CD14-positive monocyte (primary cell): Measurements from ENCODE around the gene SPTBN4. TPM values are rescaled to one million over a fixed set of nuclear protein-coding genes. Genes with fewer than 3 reads are reported as not detected.

ENCODE experiments used
- DNase-seq, 3 donors: peaks; one replicate each; pipeline ENCODE4 v3.0.0-alpha.2; 2011 to 2022
- H2AFZ ChIP-seq: 2 replicates; pipeline ENCODE4 v1.6.0; 2012; ENCODE audit warnings: mild to moderate bottlenecking, low read depth, low read length, inconsistent platforms; ENCODE audit not compliant: insufficient read depth, poor library complexity, severe bottlenecking
- H3K27ac ChIP-seq, 2 donors: 1 replicate in 1 of 2; 2 replicates in 1 of 2; pipeline ENCODE4 v1.5.1; 2012 to 2013; ENCODE audit warnings: low read length in 2 of 2, control low read depth in 1 of 2, inconsistent platforms in 1 of 2, low read depth in 1 of 2, mild to moderate bottlenecking in 1 of 2
- H3K27me3 ChIP-seq, 2 donors: one replicate each; pipeline versions ENCODE4 v1.6.0 to v1.6.1; 2011 to 2013; ENCODE audit warnings: low read length in 2 of 2; ENCODE audit not compliant: control insufficient read depth in 2 of 2, insufficient read depth in 2 of 2
- H3K36me3 ChIP-seq, 2 donors: replicated peaks in 1 of 2; 1 replicate in 1 of 2; 2 replicates in 1 of 2; pipeline versions ENCODE4 v1.5.1 to v1.6.1; 2012 to 2013; ENCODE audit warnings: low read length in 2 of 2, control low read depth in 1 of 2, inconsistent platforms in 1 of 2, mild to moderate bottlenecking in 1 of 2; ENCODE audit not compliant: insufficient read depth in 2 of 2, control insufficient read depth in 1 of 2
- H3K4me1 ChIP-seq, 2 donors: 1 replicate in 1 of 2; 2 replicates in 1 of 2; pipeline versions ENCODE4 v1.5.1 to v1.6.1; 2012 to 2013; ENCODE audit warnings: low read length in 2 of 2, control low read depth in 1 of 2, inconsistent platforms in 1 of 2, mild to moderate bottlenecking in 1 of 2, moderate library complexity in 1 of 2; ENCODE audit not compliant: insufficient read depth in 2 of 2, control insufficient read depth in 1 of 2
- H3K4me2 ChIP-seq: replicated peaks from 2 replicates; pipeline ENCODE3; 2012; ENCODE audit warnings: low read length, moderate library complexity, mild to moderate bottlenecking; ENCODE audit not compliant: poor library complexity, severe bottlenecking; ENCODE audit errors: extremely low read depth
- H3K4me3 ChIP-seq, 3 experiments: fragments of 200-600 bp in 1 of 3; sonication (generic) in 1 of 3; replicated peaks in 1 of 3; 1 replicate in 2 of 3; 2 replicates in 1 of 3; pipeline ENCODE4 v1.5.1; 2011 to 2013; ENCODE audit warnings: low read length in 3 of 3, mild to moderate bottlenecking in 3 of 3, control low read depth in 2 of 3, low read depth in 2 of 3, inconsistent platforms in 1 of 3, moderate library complexity in 1 of 3
- H3K79me2 ChIP-seq: 2 replicates; pipeline ENCODE4 v1.6.0; 2012; ENCODE audit warnings: mild to moderate bottlenecking, control low read depth, inconsistent platforms, low read length, moderate library complexity; ENCODE audit not compliant: insufficient read depth
- H3K9ac ChIP-seq: 2 replicates; pipeline ENCODE4 v1.6.0; 2017; ENCODE audit warnings: low read length, mild to moderate bottlenecking; ENCODE audit not compliant: insufficient read depth, poor library complexity, severe bottlenecking
- H3K9me3 ChIP-seq, 2 donors: replicated peaks in 1 of 2; 1 replicate in 1 of 2; 2 replicates in 1 of 2; pipeline versions ENCODE4 v1.5.1 to v1.6.1; 2012 to 2013; ENCODE audit warnings: low read length in 2 of 2, control low read depth in 1 of 2; ENCODE audit not compliant: control insufficient read depth in 1 of 2, insufficient read depth in 1 of 2
- H4K20me1 ChIP-seq: 2 replicates; pipeline ENCODE4 v1.6.0; 2012; ENCODE audit warnings: mild to moderate bottlenecking, low read length, control low read depth, moderate library complexity; ENCODE audit not compliant: insufficient read depth
- H3K27ac Mint-ChIP-seq, 7 donors: one replicate each; pipeline ENCODE4 v1.8.0; 2020; ENCODE audit warnings: mild to moderate bottlenecking in 7 of 7, mixed read lengths in 7 of 7, moderate library complexity in 6 of 7, inconsistent platforms in 2 of 7
- H3K27me3 Mint-ChIP-seq, 3 donors: one replicate each; pipeline ENCODE4 v1.8.0; 2021 to 2022; ENCODE audit warnings: low read depth in 3 of 3, mild to moderate bottlenecking in 3 of 3, mixed read lengths in 3 of 3, moderate library complexity in 3 of 3, inconsistent platforms in 1 of 3
- H3K36me3 Mint-ChIP-seq, 2 donors: one replicate each; pipeline ENCODE4 v1.8.0; 2020; ENCODE audit warnings: mixed read lengths in 2 of 2, inconsistent platforms in 1 of 2, mild to moderate bottlenecking in 1 of 2
- H3K4me1 Mint-ChIP-seq: one replicate; pipeline ENCODE4 v1.8.0; 2020; ENCODE audit warnings: mild to moderate bottlenecking, mixed read lengths
- H3K4me3 Mint-ChIP-seq, 2 donors: one replicate each; pipeline ENCODE4 v1.8.0; 2020; ENCODE audit warnings: mild to moderate bottlenecking in 2 of 2, mixed read lengths in 2 of 2, moderate library complexity in 1 of 2
- H3K9me3 Mint-ChIP-seq, 7 donors: one replicate each; pipeline ENCODE4 v1.8.0; 2020 to 2022; ENCODE audit warnings: mixed read lengths in 7 of 7, mild to moderate bottlenecking in 6 of 7, moderate library complexity in 6 of 7, inconsistent platforms in 2 of 7
- WGBS: methylation state at CpG from one replicate; pipeline ENCODE4 v1.1.5; 2013; ENCODE audit warnings: missing lambda C conversion rate; ENCODE audit not compliant: insufficient coverage; 5-methylcytosine and 5-hydroxymethylcytosine counted together
- intact Hi-C, 2 donors: fragments of 100-400 bp; cut with micrococcal nuclease; formaldehyde crosslinking; loops; one replicate each; pipeline versions ENCODE4 v1.15.0 to v1.15.1; 2023
- polyA plus RNA-seq, 3 donors: library from polyadenylated mRNA; depleted of rRNA in 1 of 3; unstranded in 2 of 3; stranded (reverse) in 1 of 3; fragments of 300-500 nt in 2 of 3; fragments of >200 nt in 1 of 3; fragmentation: Illumina TruSeq in 2 of 3; gene quantifications; 1 replicate in 2 of 3; 2 replicates in 1 of 3; pipeline ENCODE4 v1.2.3, GENCODE V29; 2012 to 2021
- TF ChIP-seq, protein P1 (sequence below): fragments of 200-600 bp; IDR thresholded peaks from one replicate; pipeline ENCODE4 v1.8.0; 2022; ENCODE audit warnings: antibody characterized with exemption, mild to moderate bottlenecking

The SPTBN4 gene
- polyA plus RNA-seq, 3 donors, result 0.07 TPM; not detected in 2

- TF ChIP-seq, protein P1, sequence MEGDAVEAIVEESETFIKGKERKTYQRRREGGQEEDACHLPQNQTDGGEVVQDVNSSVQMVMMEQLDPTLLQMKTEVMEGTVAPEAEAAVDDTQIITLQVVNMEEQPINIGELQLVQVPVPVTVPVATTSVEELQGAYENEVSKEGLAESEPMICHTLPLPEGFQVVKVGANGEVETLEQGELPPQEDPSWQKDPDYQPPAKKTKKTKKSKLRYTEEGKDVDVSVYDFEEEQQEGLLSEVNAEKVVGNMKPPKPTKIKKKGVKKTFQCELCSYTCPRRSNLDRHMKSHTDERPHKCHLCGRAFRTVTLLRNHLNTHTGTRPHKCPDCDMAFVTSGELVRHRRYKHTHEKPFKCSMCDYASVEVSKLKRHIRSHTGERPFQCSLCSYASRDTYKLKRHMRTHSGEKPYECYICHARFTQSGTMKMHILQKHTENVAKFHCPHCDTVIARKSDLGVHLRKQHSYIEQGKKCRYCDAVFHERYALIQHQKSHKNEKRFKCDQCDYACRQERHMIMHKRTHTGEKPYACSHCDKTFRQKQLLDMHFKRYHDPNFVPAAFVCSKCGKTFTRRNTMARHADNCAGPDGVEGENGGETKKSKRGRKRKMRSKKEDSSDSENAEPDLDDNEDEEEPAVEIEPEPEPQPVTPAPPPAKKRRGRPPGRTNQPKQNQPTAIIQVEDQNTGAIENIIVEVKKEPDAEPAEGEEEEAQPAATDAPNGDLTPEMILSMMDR, result no peak
- Mint-ChIP-seq H3K4me1 (peaks cover 27% of the 10 kb centered on the region), H3K27ac (peak overlapping the region; percentile 87 to 100 (median 98)), H3K9me3 (peaks cover 0 to 3% (median 2%) of the 10 kb centered on the region in 7 donors), H3K27me3 (peaks cover 0 to 1% (median 0%) of the 10 kb centered on the region in 3 donors), H3K36me3 (peaks cover 50 to 65% of the 10 kb centered on the region in 2 donors), H3K4me3 (peak overlapping the region; percentile 100)
- Histone ChIP-seq H3K9ac (peak overlapping the region; percentile 83), H3K27ac (peak overlapping the region; percentile 50 to 95), H3K79me2 (peaks cover 43% of the 10 kb centered on the region), H3K4me1 (peaks cover 28 to 32% of the 10 kb centered on the region in 2 donors), H3K4me2 (peak overlapping the region; percentile 84), H2AFZ (peak overlapping the region; percentile 75), H3K27me3 (no peaks in the 10 kb centered on the region), H3K9me3 (no peaks in the 10 kb centered on the region), H3K36me3 (peaks cover 42 to 61% of the 10 kb centered on the region in 2 donors), H4K20me1 (peaks cover 31% of the 10 kb centered on the region), H3K4me3 (peak overlapping the region; percentile 87 to 100 (median 100))
- DNase-seq, result no peak
- WGBS, result 0% methylated on average over 11 of the region's 18 CpGs
- intact Hi-C loops, result loop anchor here (1.0 to 5.0 kb wide), 4 partner anchors 20 to 158 kb away; partner anchors contain the start of genes AKT2 (in 1 of the 2) and BLVRB (in 1 of the 2)
These were observed 21.9 kb upstream of the SPTBN4 start for GRCh38 chr19:40444825-40445312.

DNA sequence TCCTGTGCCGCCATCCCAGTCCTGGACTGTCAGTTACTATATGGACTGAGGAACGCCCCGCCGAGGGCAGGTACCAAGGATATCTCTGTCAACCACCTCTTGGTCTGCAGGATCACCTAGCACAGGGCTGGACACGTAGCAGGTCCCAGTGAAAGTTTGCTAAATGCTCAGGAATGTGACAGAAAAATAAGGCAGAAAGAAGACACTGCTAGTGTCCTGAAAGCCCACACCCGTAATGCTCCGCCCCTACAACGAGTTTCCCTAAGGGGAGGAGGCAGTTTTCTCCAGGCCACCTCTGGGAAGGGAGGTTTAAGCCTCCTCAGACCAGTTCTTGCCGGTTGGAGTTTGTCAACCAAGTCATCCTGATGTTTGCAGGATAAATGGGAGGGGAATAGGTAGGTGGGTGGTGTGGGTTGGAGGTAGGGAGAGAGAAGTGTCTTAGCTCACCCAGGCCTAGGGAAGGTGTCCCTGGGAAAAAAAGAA, 21.0 kb upstream of the SPTBN4 start:
- Mint-ChIP-seq H3K27ac (peak overlapping the region in 6 of 7 donors; percentile 56 to 95 (median 76)), H3K4me1 (peaks cover 25% of the 10 kb centered on the region), H3K4me3 (peak overlapping the region in 1 of 2 donors; percentile 55), H3K27me3 (peaks cover 0 to 1% (median 0%) of the 10 kb centered on the region in 3 donors), H3K9me3 (peaks cover 0 to 3% (median 2%) of the 10 kb centered on the region in 7 donors), H3K36me3 (peaks cover 47 to 62% of the 10 kb centered on the region in 2 donors)
- Histone ChIP-seq H3K4me3 (no peak overlapping the region), H3K9ac (no peak overlapping the region), H3K36me3 (peaks cover 39 to 58% of the 10 kb centered on the region in 2 donors), H3K27ac (no peak overlapping the region), H3K27me3 (no peaks in the 10 kb centered on the region), H3K4me2 (no peak overlapping the region), H3K79me2 (peaks cover 34% of the 10 kb centered on the region), H3K9me3 (no peaks in the 10 kb centered on the region), H3K4me1 (peaks cover 27 to 30% of the 10 kb centered on the region in 2 donors), H2AFZ (no peak overlapping the region), H4K20me1 (peaks cover 22% of the 10 kb centered on the region)
- no peak for DNase-seq
- WGBS, result 89% methylated on average over 9 of the region's 9 CpGs
- TF ChIP-seq, protein P1, result no peak
- intact Hi-C loops, result loop anchor here (2.0 kb wide), 2 partner anchors 15 to 19 kb away; partner anchors contain the start of gene BLVRB (in 1 of the 2)
